ENCODE data around the gene KCNQ1.

The KCNQ1 gene

GRCh38 chr11:2423157-2424025 is 21.4 kb upstream of the KCNQ1 start:
- TF ChIP-seq SPI1 (IDR thresholded peaks at IDR 0.05; ENCODE audit: low read depth, low read length), result no peak
- TF ChIP-seq PAX5 (IDR thresholded peaks at IDR 0.05; ENCODE audit: insufficient read depth, low read length, severe bottlenecking), result no peak
- TF ChIP-seq POLR2AphosphoS5 (IDR thresholded peaks at IDR 0.05; ENCODE audit: low read depth, low read length), result no peak
- TF ChIP-seq POU2F2 (IDR thresholded peaks at IDR 0.05; ENCODE audit: low read depth, low read length), result no peak
- TF ChIP-seq POLR2A (IDR thresholded peaks at IDR 0.05; ENCODE audit: low read depth, low read length), result no peak
- no peak for FAIRE-seq
- no peak for DNase-seq (ENCODE audit: insufficient read length, low spot score)

- no peak for DNase-seq (ENCODE audit: insufficient read length, low spot score)
- FAIRE-seq, result no peak
- TF ChIP-seq SPI1 (IDR thresholded peaks at IDR 0.05; ENCODE audit: low read depth, low read length) (no peak), POLR2AphosphoS5 (IDR thresholded peaks at IDR 0.05; ENCODE audit: low read depth, low read length) (no peak), PAX5 (IDR thresholded peaks at IDR 0.05; ENCODE audit: insufficient read depth, low read length, severe bottlenecking) (no peak), TAF1 (IDR thresholded peaks at IDR 0.05; ENCODE audit: low read depth, low read length) (no peak), POU2F2 (IDR thresholded peaks at IDR 0.05; ENCODE audit: low read depth, low read length) (no peak), POLR2A (IDR thresholded peaks at IDR 0.05; ENCODE audit: low read depth, low read length) (no peak)
These were observed 19.9 kb upstream of the KCNQ1 start for GRCh38 chr11:2424811-2425495.

GRCh38 chr11:2425506-2425905 is 19.3 kb upstream of the KCNQ1 start:
- TF ChIP-seq POU2F2 (IDR thresholded peaks at IDR 0.05; ENCODE audit: low read depth, low read length), result no peak
- DNase-seq (ENCODE audit: insufficient read length, low spot score) (no peak), FAIRE-seq (no peak)

GRCh38 chr11:2426221-2426620 is 18.6 kb upstream of the KCNQ1 start:
- TF ChIP-seq TAF1 (IDR thresholded peaks at IDR 0.05; ENCODE audit: low read depth, low read length), result no peak
- no peak for TF ChIP-seq POLR2A (IDR thresholded peaks at IDR 0.05; ENCODE audit: low read depth, low read length)
- TF ChIP-seq SPI1 (IDR thresholded peaks at IDR 0.05; ENCODE audit: low read depth, low read length), result no peak
- TF ChIP-seq POLR2AphosphoS5 (IDR thresholded peaks at IDR 0.05; ENCODE audit: low read depth, low read length), result no peak
- TF ChIP-seq POU2F2 (IDR thresholded peaks at IDR 0.05; ENCODE audit: low read depth, low read length), result no peak
- DNase-seq (ENCODE audit: insufficient read length, low spot score), result no peak
- FAIRE-seq, result no peak

GRCh38 chr11:2426826-2427521 is 17.8 kb upstream of the KCNQ1 start:
- DNase-seq (ENCODE audit: insufficient read length, low spot score) (no peak), FAIRE-seq (no peak)
- no peak for TF ChIP-seq TAF1 (IDR thresholded peaks at IDR 0.05; ENCODE audit: low read depth, low read length)
- TF ChIP-seq POLR2AphosphoS5 (IDR thresholded peaks at IDR 0.05; ENCODE audit: low read depth, low read length), result no peak
- no peak for TF ChIP-seq PAX5 (IDR thresholded peaks at IDR 0.05; ENCODE audit: insufficient read depth, low read length, severe bottlenecking)
- no peak for TF ChIP-seq POU2F2 (IDR thresholded peaks at IDR 0.05; ENCODE audit: low read depth, low read length)
- no peak for TF ChIP-seq SPI1 (IDR thresholded peaks at IDR 0.05; ENCODE audit: low read depth, low read length)
- TF ChIP-seq POLR2A (IDR thresholded peaks at IDR 0.05; ENCODE audit: low read depth, low read length), result no peak

DNA sequence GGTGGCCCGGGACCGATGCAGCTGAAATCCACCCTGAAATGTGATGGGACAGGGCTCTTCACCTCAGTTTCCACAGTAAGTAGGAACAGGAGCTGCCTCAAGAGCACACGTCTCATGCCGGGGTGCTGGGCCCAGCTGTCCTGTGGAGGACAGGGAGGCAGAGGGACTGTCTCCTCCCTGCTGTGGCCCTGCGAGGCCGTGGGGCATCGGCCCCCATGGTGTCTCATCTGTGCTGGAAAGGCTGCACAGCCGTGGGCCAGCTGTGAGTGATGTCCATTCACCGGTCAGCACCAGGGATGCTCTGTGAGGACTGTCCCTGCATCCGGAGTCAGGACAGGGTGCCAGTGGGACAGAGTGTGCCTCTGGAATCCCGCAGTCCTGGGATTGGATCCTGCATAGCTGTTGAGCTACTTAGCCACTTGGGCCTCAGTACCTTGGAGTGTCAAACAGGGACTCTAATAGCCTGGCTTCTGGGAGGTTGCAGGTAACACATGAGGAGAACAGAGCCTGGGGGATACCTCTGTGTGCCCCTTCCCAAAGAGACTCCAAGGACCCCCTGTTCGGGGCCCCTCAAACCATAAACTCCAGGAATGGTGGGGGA is 17.0 kb upstream of the KCNQ1 start:
- no peak for DNase-seq (ENCODE audit: insufficient read length, low spot score)
- no peak for FAIRE-seq
- TF ChIP-seq POLR2AphosphoS5 (IDR thresholded peaks at IDR 0.05; ENCODE audit: low read depth, low read length) (no peak), TAF1 (IDR thresholded peaks at IDR 0.05; ENCODE audit: low read depth, low read length) (no peak), POU2F2 (IDR thresholded peaks at IDR 0.05; ENCODE audit: low read depth, low read length) (no peak), SPI1 (IDR thresholded peaks at IDR 0.05; ENCODE audit: low read depth, low read length) (no peak), PAX5 (IDR thresholded peaks at IDR 0.05; ENCODE audit: insufficient read depth, low read length, severe bottlenecking) (no peak), POLR2A (IDR thresholded peaks at IDR 0.05; ENCODE audit: low read depth, low read length) (no peak)

DNA sequence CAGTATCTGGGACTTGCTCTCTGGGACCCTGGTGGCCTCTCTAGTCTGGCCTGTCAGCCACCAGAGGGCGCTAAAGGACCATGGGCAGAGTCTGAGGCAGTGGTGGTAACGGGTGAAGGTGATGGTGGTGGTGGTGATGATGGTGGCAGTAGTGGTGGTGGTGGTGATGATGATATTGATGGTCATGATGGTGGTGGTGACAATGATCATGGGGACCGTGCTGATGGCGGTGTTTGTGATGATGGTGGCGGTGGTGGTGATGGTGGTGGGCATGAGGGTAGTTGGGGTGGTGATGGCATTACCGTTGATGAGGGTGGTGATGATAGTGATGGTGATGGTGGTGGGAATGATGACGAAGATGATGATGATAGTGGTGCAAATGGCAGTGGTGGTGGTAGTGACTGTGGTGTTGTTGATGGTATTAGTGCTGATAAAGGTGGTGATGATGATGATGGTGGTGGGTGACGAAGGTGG is 16.4 kb upstream of the KCNQ1 start:
- DNase-seq (ENCODE audit: insufficient read length, low spot score), result peak; percentile 80
- TF ChIP-seq POLR2A (IDR thresholded peaks at IDR 0.05; ENCODE audit: low read depth, low read length), result no peak
- no peak for TF ChIP-seq POU2F2 (IDR thresholded peaks at IDR 0.05; ENCODE audit: low read depth, low read length)
- TF ChIP-seq PAX5 (IDR thresholded peaks at IDR 0.05; ENCODE audit: insufficient read depth, low read length, severe bottlenecking), result no peak
- no peak for TF ChIP-seq POLR2AphosphoS5 (IDR thresholded peaks at IDR 0.05; ENCODE audit: low read depth, low read length)
- TF ChIP-seq SPI1 (IDR thresholded peaks at IDR 0.05; ENCODE audit: low read depth, low read length), result no peak
- no peak for TF ChIP-seq TAF1 (IDR thresholded peaks at IDR 0.05; ENCODE audit: low read depth, low read length)
- peak; percentile 45 for FAIRE-seq

GRCh38 chr11:2431395-2431794 is 13.4 kb upstream of the KCNQ1 start:
- no peak for DNase-seq (ENCODE audit: insufficient read length, low spot score)

DNA sequence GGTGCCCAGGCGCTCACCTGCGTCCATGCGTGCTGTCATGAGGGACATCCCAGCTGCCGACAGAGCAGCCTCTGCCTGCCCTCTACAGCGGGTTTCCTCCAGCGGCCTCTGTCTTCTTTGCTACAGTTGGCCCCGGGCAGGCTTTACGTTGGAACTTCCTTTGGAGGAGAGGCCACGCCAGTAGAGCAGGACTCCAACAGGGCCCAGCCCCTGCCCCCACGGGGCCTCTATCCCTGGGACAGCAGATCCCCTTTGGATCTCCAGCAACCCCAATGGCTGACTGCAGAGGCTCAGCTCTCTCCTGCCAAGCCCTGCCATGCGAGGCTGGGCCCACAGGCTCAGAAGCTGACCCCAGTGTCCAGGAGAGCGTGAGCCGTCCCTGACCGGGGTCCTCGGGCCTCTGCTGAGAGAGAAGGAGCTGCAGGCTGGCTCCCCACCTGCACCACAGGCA is 12.6 kb upstream of the KCNQ1 start:
- TF ChIP-seq SPI1 (IDR thresholded peaks at IDR 0.05; ENCODE audit: low read depth, low read length), result no peak
- no peak for TF ChIP-seq POLR2A (IDR thresholded peaks at IDR 0.05; ENCODE audit: low read depth, low read length)
- no peak for TF ChIP-seq POU2F2 (IDR thresholded peaks at IDR 0.05; ENCODE audit: low read depth, low read length)
- TF ChIP-seq TAF1 (IDR thresholded peaks at IDR 0.05; ENCODE audit: low read depth, low read length), result no peak
- TF ChIP-seq POLR2AphosphoS5 (IDR thresholded peaks at IDR 0.05; ENCODE audit: low read depth, low read length), result no peak
- no peak for TF ChIP-seq PAX5 (IDR thresholded peaks at IDR 0.05; ENCODE audit: insufficient read depth, low read length, severe bottlenecking)
- no peak for FAIRE-seq

More at GRCh38 chr11:2431395-2431794, 13.4 kb upstream of the KCNQ1 start:
- TF ChIP-seq TAF1 (IDR thresholded peaks at IDR 0.05; ENCODE audit: low read depth, low read length), result no peak
- FAIRE-seq, result no peak

More for the DNA sequence above, 12.6 kb upstream of the KCNQ1 start:
- no peak for DNase-seq (ENCODE audit: insufficient read length, low spot score)

Measured in GM12891 (cell line).